Measurements from ENCODE around the gene SSBP2.

- no peak for TF ChIP-seq POLR2A (IDR thresholded peaks at IDR 0.05)
- TF ChIP-seq CTCF (IDR thresholded peaks at IDR 0.05): no peak
Measured at GRCh38 chr5:81545911-81546310, 205.0 kb downstream of the SSBP2 start.

All from thyroid gland (tissue), 4 donors.